Vagina (tissue), 2 donors: ENCODE measurements around the gene INPP5J. TPM values are rescaled to one million over a fixed set of nuclear protein-coding genes. Genes with fewer than 3 reads are reported as not detected.

ENCODE experiments used
- DNase-seq, 2 donors: peaks; one replicate each; pipeline ENCODE4 v3.0.0-alpha.2; 2017; ENCODE audit errors: extremely low spot score in 2 of 2
- H3K27ac ChIP-seq: fragments of 200-600 bp; sonication (generic); one replicate; pipeline ENCODE4 v1.5.1; 2019
- H3K27me3 ChIP-seq: fragments of 200-600 bp; sonication (generic); one replicate; pipeline ENCODE4 v1.5.1; 2019
- H3K36me3 ChIP-seq, 2 donors: fragments of 200-600 bp; sonication (generic); one replicate each; pipeline ENCODE4 v1.5.1; 2017 to 2019
- H3K4me1 ChIP-seq: fragments of 200-600 bp; sonication (generic); one replicate; pipeline ENCODE4 v1.5.1; 2019
- H3K4me3 ChIP-seq, 2 donors: fragments of 200-600 bp; sonication (generic); 1 replicate in 1 of 2; 2 replicates in 1 of 2; pipeline ENCODE4 v1.5.1; 2016 to 2019
- H3K9me3 ChIP-seq: fragments of 200-600 bp; sonication (generic); one replicate; pipeline ENCODE4 v1.5.1; 2019
- POLR2A ChIP-seq, 2 donors: fragments of 450-650 bp; IDR thresholded peaks; one replicate each; pipeline ENCODE4 v1.6.1; 2017; ENCODE audit warnings: antibody characterized with exemption in 2 of 2, mild to moderate bottlenecking in 2 of 2, moderate library complexity in 2 of 2
- POLR2AphosphoS5 ChIP-seq, 2 donors: sonication (generic); formaldehyde crosslinking; IDR thresholded peaks; one replicate each; pipeline ENCODE4 v1.9.0; 2017; ENCODE audit warnings: antibody characterized with exemption in 2 of 2, mild to moderate bottlenecking in 2 of 2, low read depth in 1 of 2; ENCODE audit not compliant: insufficient read depth in 1 of 2
- intact Hi-C: fragments of 100-400 bp; cut with DNase I; formaldehyde crosslinking; loops from one replicate; pipeline ENCODE4 v1.15.1; 2023
- total RNA-seq: library from RNA; depleted of rRNA; stranded (reverse); fragments of >200 nt; gene quantifications from one replicate; pipeline ENCODE4 v1.2.3, GENCODE V29; 2016
- TF ChIP-seq, protein P1 (sequence below), 3 experiments: fragments of 450-650 bp in 2 of 3; fragments of 200-600 bp in 1 of 3; sonication (generic) in 1 of 3; IDR thresholded peaks; one replicate each; pipeline ENCODE4 v1.5.1; 2017 to 2019; ENCODE audit warnings: antibody characterized with exemption in 3 of 3, mild to moderate bottlenecking in 2 of 3, moderate library complexity in 2 of 3

The INPP5J gene
- total RNA-seq, 1 donor from 2014 or later, result 5.9 TPM

DNA sequence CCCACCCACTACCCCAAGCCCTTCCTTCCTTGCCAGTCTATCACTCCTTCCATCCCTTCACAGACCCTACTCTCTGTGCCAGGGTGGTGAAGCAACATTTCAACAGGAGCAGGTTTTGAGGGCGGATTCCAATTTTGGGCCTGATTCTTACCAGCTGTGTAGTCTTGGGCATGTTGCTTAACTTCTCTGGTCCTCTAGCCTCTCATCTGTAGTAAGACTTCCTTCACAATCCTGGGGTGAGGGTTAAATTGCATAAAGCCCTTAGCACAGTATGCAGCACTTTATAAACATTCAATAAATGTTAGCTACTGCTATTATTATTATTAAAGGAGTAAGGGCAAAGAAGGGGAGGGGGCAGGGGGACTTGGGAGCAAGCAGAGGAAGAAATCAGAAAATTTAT, 32.2 kb downstream of the INPP5J start:
- Histone ChIP-seq H3K27ac (peak overlapping the region; percentile 58), H3K4me1 (peaks cover 6% of the 10 kb centered on the region), H3K27me3 (no peaks in the 10 kb centered on the region), H3K36me3 (no peaks in the 10 kb centered on the region), H3K9me3 (no peaks in the 10 kb centered on the region), H3K4me3 (no peak overlapping the region)
- intact Hi-C loops, result no loop called here
- DNase-seq, result no peak
- no peak for TF ChIP-seq POLR2AphosphoS5 (IDR thresholded peaks at IDR 0.05; ENCODE audit: insufficient read depth in 1 of 2, low read depth in 1 of 2)
- TF ChIP-seq, protein P1, sequence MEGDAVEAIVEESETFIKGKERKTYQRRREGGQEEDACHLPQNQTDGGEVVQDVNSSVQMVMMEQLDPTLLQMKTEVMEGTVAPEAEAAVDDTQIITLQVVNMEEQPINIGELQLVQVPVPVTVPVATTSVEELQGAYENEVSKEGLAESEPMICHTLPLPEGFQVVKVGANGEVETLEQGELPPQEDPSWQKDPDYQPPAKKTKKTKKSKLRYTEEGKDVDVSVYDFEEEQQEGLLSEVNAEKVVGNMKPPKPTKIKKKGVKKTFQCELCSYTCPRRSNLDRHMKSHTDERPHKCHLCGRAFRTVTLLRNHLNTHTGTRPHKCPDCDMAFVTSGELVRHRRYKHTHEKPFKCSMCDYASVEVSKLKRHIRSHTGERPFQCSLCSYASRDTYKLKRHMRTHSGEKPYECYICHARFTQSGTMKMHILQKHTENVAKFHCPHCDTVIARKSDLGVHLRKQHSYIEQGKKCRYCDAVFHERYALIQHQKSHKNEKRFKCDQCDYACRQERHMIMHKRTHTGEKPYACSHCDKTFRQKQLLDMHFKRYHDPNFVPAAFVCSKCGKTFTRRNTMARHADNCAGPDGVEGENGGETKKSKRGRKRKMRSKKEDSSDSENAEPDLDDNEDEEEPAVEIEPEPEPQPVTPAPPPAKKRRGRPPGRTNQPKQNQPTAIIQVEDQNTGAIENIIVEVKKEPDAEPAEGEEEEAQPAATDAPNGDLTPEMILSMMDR (IDR thresholded peaks at IDR 0.05), result no peak
- no peak for TF ChIP-seq POLR2A (IDR thresholded peaks at IDR 0.05)

DNA sequence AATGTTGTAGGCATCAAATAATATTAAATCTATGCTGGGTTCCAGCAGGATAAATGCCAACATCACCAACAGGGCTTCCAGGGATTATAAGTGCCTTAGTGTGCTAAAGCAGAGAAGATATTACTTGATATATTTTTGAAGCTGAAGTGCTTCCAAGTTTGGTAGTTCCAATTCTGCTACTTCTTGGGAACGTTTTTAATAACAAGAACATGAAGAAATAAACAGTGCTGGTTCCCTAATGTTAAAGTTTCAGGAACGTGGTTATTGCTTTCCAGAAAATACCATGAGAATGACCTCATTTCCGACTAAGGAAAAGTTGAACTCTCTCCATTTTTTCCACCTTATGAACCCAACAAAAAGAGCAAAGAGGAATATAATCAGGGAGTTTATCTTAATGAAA, 32.7 kb downstream of the INPP5J start:
- no peak for DNase-seq

GRCh38 chr22:31160328-31160978, 37.7 kb downstream of the INPP5J start:
- peak overlapping the region; percentile 77 to 84 for H3K4me3 ChIP-seq
- no peaks in the 10 kb centered on the region for H3K9me3 ChIP-seq
- H3K4me1 ChIP-seq, result peaks cover 34% of the 10 kb centered on the region
- TF ChIP-seq POLR2AphosphoS5 (IDR thresholded peaks at IDR 0.05; ENCODE audit: insufficient read depth in 1 of 2, low read depth in 1 of 2) (no peak), POLR2A (IDR thresholded peaks at IDR 0.05) (no peak)
- TF ChIP-seq, protein P1 (IDR thresholded peaks at IDR 0.05), result no peak
- H3K27ac ChIP-seq, result peak overlapping the region; percentile 94
- intact Hi-C loops, result no loop called here
- H3K27me3 ChIP-seq, result no peaks in the 10 kb centered on the region
- no peak for DNase-seq
- no peaks in the 10 kb centered on the region for H3K36me3 ChIP-seq

More for the DNA sequence above, 32.7 kb downstream of the INPP5J start:
- no peaks in the 10 kb centered on the region for H3K36me3 ChIP-seq
- intact Hi-C loops, result no loop called here
- no peak overlapping the region for H3K4me3 ChIP-seq
- peak overlapping the region; percentile 58 for H3K27ac ChIP-seq
- H3K9me3 ChIP-seq, result no peaks in the 10 kb centered on the region
- H3K27me3 ChIP-seq, result no peaks in the 10 kb centered on the region
- TF ChIP-seq, protein P1 (IDR thresholded peaks at IDR 0.05), result no peak
- TF ChIP-seq POLR2A (IDR thresholded peaks at IDR 0.05), result no peak
- peak in 1 of 2 donors; percentile 86 for TF ChIP-seq POLR2AphosphoS5 (IDR thresholded peaks at IDR 0.05; ENCODE audit: insufficient read depth in 1 of 2, low read depth in 1 of 2)
- peaks cover 6% of the 10 kb centered on the region for H3K4me1 ChIP-seq

- H3K27me3 ChIP-seq, result no peaks in the 10 kb centered on the region
- H3K9me3 ChIP-seq, result no peaks in the 10 kb centered on the region
- H3K4me1 ChIP-seq, result peaks cover 28% of the 10 kb centered on the region
- intact Hi-C loops, result no loop called here
- TF ChIP-seq, protein P1 (IDR thresholded peaks at IDR 0.05), result no peak
- no peak for TF ChIP-seq POLR2A (IDR thresholded peaks at IDR 0.05)
- no peak for TF ChIP-seq POLR2AphosphoS5 (IDR thresholded peaks at IDR 0.05; ENCODE audit: insufficient read depth in 1 of 2, low read depth in 1 of 2)
- no peak for DNase-seq
- peak overlapping the region; percentile 94 for H3K27ac ChIP-seq
- peak overlapping the region; percentile 77 to 84 for H3K4me3 ChIP-seq
- H3K36me3 ChIP-seq, result no peaks in the 10 kb centered on the region
Measured at GRCh38 chr22:31161386-31161785, 38.6 kb downstream of the INPP5J start.

DNA sequence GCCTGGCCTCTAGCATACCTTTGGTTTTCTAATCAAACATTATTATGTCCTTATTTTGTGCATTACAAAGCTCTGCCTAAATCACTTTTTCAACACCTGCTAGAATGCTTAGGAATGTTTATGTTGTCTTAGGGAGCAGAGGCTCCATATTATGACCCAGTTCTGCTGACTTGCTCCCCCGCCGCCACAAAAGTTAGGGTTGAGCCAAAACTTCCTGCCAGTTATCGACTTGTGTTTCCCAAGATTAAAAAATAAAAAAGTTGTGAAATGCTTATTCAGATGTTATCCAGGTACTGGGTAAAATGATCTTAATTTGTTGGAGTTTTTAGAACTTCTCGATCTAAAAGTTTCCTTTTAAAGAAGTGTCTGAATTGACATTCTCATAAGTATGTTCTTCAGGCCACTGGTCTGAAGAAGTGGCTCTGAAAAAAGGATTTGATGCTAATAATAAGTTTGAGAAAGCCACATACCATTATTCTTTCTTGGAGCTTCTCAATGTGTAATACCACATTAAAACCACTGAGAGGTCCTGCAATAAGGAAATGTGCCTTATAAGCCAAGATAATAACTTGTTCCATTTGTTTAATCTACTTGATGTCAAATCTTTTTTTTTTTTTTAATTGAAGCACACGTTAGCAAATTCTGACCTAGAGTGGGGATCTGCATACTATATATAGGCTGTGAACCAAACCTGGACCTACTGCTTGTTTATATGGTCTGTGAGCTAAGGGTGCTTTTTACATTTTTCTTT, 39.4 kb downstream of the INPP5J start:
- peaks cover 28% of the 10 kb centered on the region for H3K4me1 ChIP-seq
- intact Hi-C loops, result no loop called here
- no peak overlapping the region for H3K4me3 ChIP-seq

More for the DNA sequence above, 39.4 kb downstream of the INPP5J start:
- no peaks in the 10 kb centered on the region for H3K27me3 ChIP-seq
- no peak for TF ChIP-seq POLR2A (IDR thresholded peaks at IDR 0.05)
- TF ChIP-seq, protein P1 (IDR thresholded peaks at IDR 0.05), result peak in 1 of 3 experiments; percentile 11
- no peaks in the 10 kb centered on the region for H3K9me3 ChIP-seq
- DNase-seq, result no peak
- H3K36me3 ChIP-seq, result peaks cover 0 to 2% of the 10 kb centered on the region in 2 donors
- H3K27ac ChIP-seq, result peak overlapping the region; percentile 12
